Measurements from ENCODE around the gene KSR1. TPM values are rescaled to one million over a fixed set of nuclear protein-coding genes. Genes with fewer than 3 reads are reported as not detected.

Gene KSR1
- total and polyA plus RNA-seq, 9 of the 15 experiments (the other 6 are each of a cell fraction or from before 2014, with no cell fraction given), result 1.4 to 51.7 (median 18.4) TPM

DNA sequence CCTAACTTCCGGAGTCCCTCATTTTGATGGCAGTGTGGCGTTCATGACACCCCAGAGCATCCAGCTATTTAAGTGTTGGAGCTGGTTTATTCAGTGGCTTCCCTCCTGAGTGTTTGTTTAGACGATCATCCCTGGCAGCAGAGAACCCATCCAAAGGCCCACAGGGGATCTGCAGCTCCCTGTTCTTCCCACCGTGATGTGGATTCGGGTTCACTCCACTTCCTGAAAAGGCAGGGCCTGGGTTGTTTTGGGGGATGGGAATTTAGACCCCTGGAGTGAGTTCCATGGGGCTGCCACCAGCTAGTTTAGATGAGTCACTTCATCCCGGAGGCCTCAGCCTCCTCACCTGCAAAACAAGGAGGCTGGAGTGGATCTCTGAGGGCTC lies 2.3 kb downstream of the KSR1 start (continued):
- TF ChIP-seq, protein P1, sequence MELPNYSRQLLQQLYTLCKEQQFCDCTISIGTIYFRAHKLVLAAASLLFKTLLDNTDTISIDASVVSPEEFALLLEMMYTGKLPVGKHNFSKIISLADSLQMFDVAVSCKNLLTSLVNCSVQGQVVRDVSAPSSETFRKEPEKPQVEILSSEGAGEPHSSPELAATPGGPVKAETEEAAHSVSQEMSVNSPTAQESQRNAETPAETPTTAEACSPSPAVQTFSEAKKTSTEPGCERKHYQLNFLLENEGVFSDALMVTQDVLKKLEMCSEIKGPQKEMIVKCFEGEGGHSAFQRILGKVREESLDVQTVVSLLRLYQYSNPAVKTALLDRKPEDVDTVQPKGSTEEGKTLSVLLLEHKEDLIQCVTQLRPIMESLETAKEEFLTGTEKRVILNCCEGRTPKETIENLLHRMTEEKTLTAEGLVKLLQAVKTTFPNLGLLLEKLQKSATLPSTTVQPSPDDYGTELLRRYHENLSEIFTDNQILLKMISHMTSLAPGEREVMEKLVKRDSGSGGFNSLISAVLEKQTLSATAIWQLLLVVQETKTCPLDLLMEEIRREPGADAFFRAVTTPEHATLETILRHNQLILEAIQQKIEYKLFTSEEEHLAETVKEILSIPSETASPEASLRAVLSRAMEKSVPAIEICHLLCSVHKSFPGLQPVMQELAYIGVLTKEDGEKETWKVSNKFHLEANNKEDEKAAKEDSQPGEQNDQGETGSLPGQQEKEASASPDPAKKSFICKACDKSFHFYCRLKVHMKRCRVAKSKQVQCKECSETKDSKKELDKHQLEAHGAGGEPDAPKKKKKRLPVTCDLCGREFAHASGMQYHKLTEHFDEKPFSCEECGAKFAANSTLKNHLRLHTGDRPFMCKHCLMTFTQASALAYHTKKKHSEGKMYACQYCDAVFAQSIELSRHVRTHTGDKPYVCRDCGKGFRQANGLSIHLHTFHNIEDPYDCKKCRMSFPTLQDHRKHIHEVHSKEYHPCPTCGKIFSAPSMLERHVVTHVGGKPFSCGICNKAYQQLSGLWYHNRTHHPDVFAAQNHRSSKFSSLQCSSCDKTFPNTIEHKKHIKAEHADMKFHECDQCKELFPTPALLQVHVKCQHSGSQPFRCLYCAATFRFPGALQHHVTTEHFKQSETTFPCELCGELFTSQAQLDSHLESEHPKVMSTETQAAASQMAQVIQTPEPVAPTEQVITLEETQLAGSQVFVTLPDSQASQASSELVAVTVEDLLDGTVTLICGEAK (IDR thresholded peaks at IDR 0.05), result no peak
- TF ChIP-seq, protein P1 (CRISPR knock-in tag; IDR thresholded peaks at IDR 0.05), result no peak
- TF ChIP-seq HMBOX1 (IDR thresholded peaks at IDR 0.05) (no peak), DPF2 (IDR thresholded peaks at IDR 0.05) (no peak), EP400 (IDR thresholded peaks at IDR 0.05) (no peak), NCOR1 (IDR thresholded peaks at IDR 0.05) (no peak), ATF3 (IDR thresholded peaks at IDR 0.05) (peak; percentile 28; the same call in 1 of the 2 replicates), ATF3 (CRISPR knock-in tag; conservative IDR thresholded peaks at IDR 0.05) (no peak), SPI1 (IDR thresholded peaks at IDR 0.05; ENCODE audit: borderline replicate concordance, low read depth, low read length) (peak; percentile 73; the same call in 1 of the 2 replicates)
